Fibroblast of lung (primary cell): ENCODE measurements around the gene GPC6.

Source experiments
- EZH2 ChIP-seq: IDR thresholded peaks from 2 replicates; pipeline ENCODE4 v1.5.1; 2012; ENCODE audit warnings: low read length, control low read depth, mild to moderate bottlenecking; ENCODE audit errors: missing control alignments
- TF ChIP-seq, protein P1 (sequence below), 2 donors: IDR thresholded peaks in 1 of 2; conservative IDR thresholded peaks in 1 of 2; 1 replicate in 1 of 2; 2 replicates in 1 of 2; pipeline ENCODE4 v1.5.1; 2011 to 2012; ENCODE audit warnings: low read length in 2 of 2, control low read depth in 1 of 2, inconsistent platforms in 1 of 2, low read depth in 1 of 2, mild to moderate bottlenecking in 1 of 2

- TF ChIP-seq, protein P1, sequence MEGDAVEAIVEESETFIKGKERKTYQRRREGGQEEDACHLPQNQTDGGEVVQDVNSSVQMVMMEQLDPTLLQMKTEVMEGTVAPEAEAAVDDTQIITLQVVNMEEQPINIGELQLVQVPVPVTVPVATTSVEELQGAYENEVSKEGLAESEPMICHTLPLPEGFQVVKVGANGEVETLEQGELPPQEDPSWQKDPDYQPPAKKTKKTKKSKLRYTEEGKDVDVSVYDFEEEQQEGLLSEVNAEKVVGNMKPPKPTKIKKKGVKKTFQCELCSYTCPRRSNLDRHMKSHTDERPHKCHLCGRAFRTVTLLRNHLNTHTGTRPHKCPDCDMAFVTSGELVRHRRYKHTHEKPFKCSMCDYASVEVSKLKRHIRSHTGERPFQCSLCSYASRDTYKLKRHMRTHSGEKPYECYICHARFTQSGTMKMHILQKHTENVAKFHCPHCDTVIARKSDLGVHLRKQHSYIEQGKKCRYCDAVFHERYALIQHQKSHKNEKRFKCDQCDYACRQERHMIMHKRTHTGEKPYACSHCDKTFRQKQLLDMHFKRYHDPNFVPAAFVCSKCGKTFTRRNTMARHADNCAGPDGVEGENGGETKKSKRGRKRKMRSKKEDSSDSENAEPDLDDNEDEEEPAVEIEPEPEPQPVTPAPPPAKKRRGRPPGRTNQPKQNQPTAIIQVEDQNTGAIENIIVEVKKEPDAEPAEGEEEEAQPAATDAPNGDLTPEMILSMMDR (conservative IDR thresholded peaks at IDR 0.05 in 1 of 2, IDR thresholded peaks at IDR 0.05 in 1 of 2; ENCODE audit: low read depth in 1 of 2, low read length in 2 of 2) = no peak
- no peak for TF ChIP-seq EZH2
Observed at GRCh38 chr13:93467175-93467574, 240.6 kb downstream of the GPC6 start.
